Fibroblast of skin of scalp (primary cell): ENCODE measurements around the gene CMTM8.
A peak's percentile ranks its signal among the peaks of the same experiment; 100 is the strongest.

ENCODE experiments used
- DNase-seq: peaks from one replicate; pipeline ENCODE4 v3.0.0-alpha.2; 2013

Gene CMTM8

GRCh38 chr3:32280262-32280910 is 41.9 kb downstream of the CMTM8 start:
- DNase-seq, result no peak

GRCh38 chr3:32281570-32282106 is 43.2 kb downstream of the CMTM8 start:
- no peak for DNase-seq

GRCh38 chr3:32282578-32283154 is 44.2 kb downstream of the CMTM8 start:
- no peak for DNase-seq

GRCh38 chr3:32283304-32283703 is 44.8 kb downstream of the CMTM8 start:
- DNase-seq, result no peak

- DNase-seq, result no peak
Observed at GRCh38 chr3:32284443-32285212, 46.1 kb downstream of the CMTM8 start.

GRCh38 chr3:32285891-32286290 is 47.4 kb downstream of the CMTM8 start:
- no peak for DNase-seq

GRCh38 chr3:32288819-32289218 is 50.3 kb downstream of the CMTM8 start:
- DNase-seq, result no peak

- DNase-seq, result no peak
Observed at GRCh38 chr3:32290619-32291018, 52.1 kb downstream of the CMTM8 start.

- no peak for DNase-seq
Observed at GRCh38 chr3:32292085-32292796, 53.8 kb downstream of the CMTM8 start.

GRCh38 chr3:32293903-32294302 is 55.4 kb downstream of the CMTM8 start:
- no peak for DNase-seq

GRCh38 chr3:32296251-32297204 is 58.0 kb downstream of the CMTM8 start:
- DNase-seq, result peak; percentile 55

GRCh38 chr3:32297366-32297765 is 58.9 kb downstream of the CMTM8 start:
- no peak for DNase-seq

- DNase-seq, result no peak
Observed at GRCh38 chr3:32301426-32301825, 62.9 kb downstream of the CMTM8 start.

- no peak for DNase-seq
Observed at GRCh38 chr3:32302601-32303398, 64.3 kb downstream of the CMTM8 start.

GRCh38 chr3:32303399-32303747 is 64.9 kb downstream of the CMTM8 start:
- no peak for DNase-seq

- DNase-seq, result no peak
Observed at GRCh38 chr3:32303977-32304881, 65.7 kb downstream of the CMTM8 start.

- no peak for DNase-seq
Observed at GRCh38 chr3:32305361-32305876, 66.9 kb downstream of the CMTM8 start.

- DNase-seq, result no peak
Observed at GRCh38 chr3:32306072-32306471, 67.6 kb downstream of the CMTM8 start.

GRCh38 chr3:32307591-32307990 is 69.1 kb downstream of the CMTM8 start:
- no peak for DNase-seq

- no peak for DNase-seq
Observed at GRCh38 chr3:32308378-32308777, 69.9 kb downstream of the CMTM8 start.
